Calu3 (cell line): ENCODE measurements around the gene LINGO4. TPM values are rescaled to one million over a fixed set of nuclear protein-coding genes. Genes with fewer than 3 reads are reported as not detected.

Experiments
- BruUV-seq: library from RNA; stranded (reverse); fragments of 400-500 nt; replicated peaks from 2 replicates; lab custom pipeline; 2021; lab: Mats Ljungman, UMichigan
- CTCF ChIA-PET: fragments of 300-600 bp; sonication (Branson Sonifier 250); formaldehyde crosslinking; loops from one replicate; lab custom pipeline; 2022; ENCODE audit warnings: antibody characterized with exemption; lab: Charles Lee
- DNase-seq: peaks from one replicate; pipeline ENCODE4 v3.0.0; 2022
- H3K27ac Mint-ChIP-seq: one replicate; pipeline ENCODE4 v1.8.0; 2022; ENCODE audit warnings: mixed read lengths; ENCODE audit not compliant: unreplicated experiment
- H3K27me3 Mint-ChIP-seq: one replicate; pipeline ENCODE4 v1.8.0; 2022; ENCODE audit warnings: mixed read lengths; ENCODE audit not compliant: unreplicated experiment
- H3K36me3 Mint-ChIP-seq: one replicate; pipeline ENCODE4 v1.8.0; 2022; ENCODE audit warnings: mild to moderate bottlenecking, moderate library complexity, mixed read lengths; ENCODE audit not compliant: insufficient read depth, unreplicated experiment
- H3K4me1 Mint-ChIP-seq: one replicate; pipeline ENCODE4 v1.8.0; 2022; ENCODE audit warnings: mild to moderate bottlenecking, low read depth, mixed read lengths; ENCODE audit not compliant: unreplicated experiment
- H3K4me3 Mint-ChIP-seq: one replicate; pipeline ENCODE4 v1.8.0; 2022; ENCODE audit warnings: mild to moderate bottlenecking, low read depth, moderate library complexity, mixed read lengths; ENCODE audit not compliant: unreplicated experiment
- H3K9me3 Mint-ChIP-seq: one replicate; pipeline ENCODE4 v1.8.0; 2022; ENCODE audit warnings: low read depth, mixed read lengths; ENCODE audit not compliant: unreplicated experiment
- intact Hi-C: fragments of 100-400 bp; cut with micrococcal nuclease; formaldehyde crosslinking; loops from one replicate; pipeline ENCODE4 v1.10.0; 2022; ENCODE audit not compliant: unreplicated experiment
- total RNA-seq: library from RNA; stranded (reverse); gene quantifications from 2 replicates; pipeline ENCODE4 v1.2.3, GENCODE V29; 2022
- TF ChIP-seq, protein P1 (sequence below): fragments of 200-600 bp; IDR thresholded peaks from one replicate; pipeline ENCODE4 v1.8.0; 2022; ENCODE audit warnings: antibody characterized with exemption; ENCODE audit not compliant: unreplicated experiment

The LINGO4 gene
- total RNA-seq, 1 experiment from 2014 or later: not detected

DNA sequence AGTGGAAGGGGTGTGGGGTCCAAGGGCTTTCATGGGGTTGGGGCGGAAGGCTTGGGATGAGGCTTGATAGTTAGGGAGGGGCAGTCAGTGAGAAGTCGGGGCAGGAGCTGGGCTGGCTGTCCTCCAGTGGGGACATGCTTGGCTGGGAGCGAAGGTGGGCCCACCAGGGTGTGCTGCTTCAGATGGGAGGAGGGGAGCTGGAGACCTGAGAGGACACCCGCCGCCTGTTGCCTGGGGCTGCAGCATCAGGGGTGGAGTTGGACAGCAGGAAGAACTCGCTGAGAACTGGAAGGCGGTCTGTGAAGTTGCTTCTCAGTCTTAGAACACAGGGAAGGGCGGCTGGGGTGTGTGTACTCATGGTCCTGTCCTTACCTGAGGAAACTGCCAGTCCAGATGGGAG is 46.7 kb upstream of the LINGO4 start:
- TF ChIP-seq, protein P1, sequence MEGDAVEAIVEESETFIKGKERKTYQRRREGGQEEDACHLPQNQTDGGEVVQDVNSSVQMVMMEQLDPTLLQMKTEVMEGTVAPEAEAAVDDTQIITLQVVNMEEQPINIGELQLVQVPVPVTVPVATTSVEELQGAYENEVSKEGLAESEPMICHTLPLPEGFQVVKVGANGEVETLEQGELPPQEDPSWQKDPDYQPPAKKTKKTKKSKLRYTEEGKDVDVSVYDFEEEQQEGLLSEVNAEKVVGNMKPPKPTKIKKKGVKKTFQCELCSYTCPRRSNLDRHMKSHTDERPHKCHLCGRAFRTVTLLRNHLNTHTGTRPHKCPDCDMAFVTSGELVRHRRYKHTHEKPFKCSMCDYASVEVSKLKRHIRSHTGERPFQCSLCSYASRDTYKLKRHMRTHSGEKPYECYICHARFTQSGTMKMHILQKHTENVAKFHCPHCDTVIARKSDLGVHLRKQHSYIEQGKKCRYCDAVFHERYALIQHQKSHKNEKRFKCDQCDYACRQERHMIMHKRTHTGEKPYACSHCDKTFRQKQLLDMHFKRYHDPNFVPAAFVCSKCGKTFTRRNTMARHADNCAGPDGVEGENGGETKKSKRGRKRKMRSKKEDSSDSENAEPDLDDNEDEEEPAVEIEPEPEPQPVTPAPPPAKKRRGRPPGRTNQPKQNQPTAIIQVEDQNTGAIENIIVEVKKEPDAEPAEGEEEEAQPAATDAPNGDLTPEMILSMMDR: no peak
- H3K9me3 Mint-ChIP-seq: no peaks in the 10 kb centered on the region
- H3K27ac Mint-ChIP-seq: no peak overlapping the region

DNA sequence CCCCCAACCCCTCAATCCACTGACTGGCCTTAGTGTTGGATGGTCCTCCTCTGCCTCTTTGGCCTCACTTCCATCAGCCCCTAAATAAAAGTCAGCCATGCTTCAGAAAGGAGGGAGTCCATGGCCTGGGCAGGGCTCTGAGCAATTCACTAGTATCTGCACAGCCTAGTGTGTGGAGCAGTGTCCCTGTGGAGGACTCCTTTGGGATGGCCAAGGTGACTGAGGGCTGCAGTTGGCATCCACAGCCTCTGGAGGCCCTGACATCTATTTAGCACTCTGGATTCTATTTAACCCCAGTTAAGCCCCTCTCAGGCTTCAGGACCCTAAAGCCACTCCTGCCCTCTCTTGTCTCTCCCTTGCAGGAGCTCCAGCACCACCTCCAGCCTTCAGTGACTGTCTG is 44.7 kb upstream of the LINGO4 start:
- H3K36me3 Mint-ChIP-seq: no peaks in the 10 kb centered on the region
- peaks cover 29% of the 10 kb centered on the region for H3K27me3 Mint-ChIP-seq
- peaks cover under 1% of the 10 kb centered on the region for H3K9me3 Mint-ChIP-seq
- intact Hi-C loops: no loop called here
- no TSS peak for BruUV-seq
- TF ChIP-seq, protein P1: no peak
- CTCF ChIA-PET: interaction anchor here (0.7 kb wide), 1 partner anchor 87 kb away, joined by 3 read pairs; no protein-coding TSS in a partner anchor
- no peak overlapping the region for H3K27ac Mint-ChIP-seq
- H3K4me1 Mint-ChIP-seq: peaks cover 13% of the 10 kb centered on the region
- H3K4me3 Mint-ChIP-seq: no peak overlapping the region
- DNase-seq: no peak

More for the DNA sequence above, 46.7 kb upstream of the LINGO4 start:
- Mint-ChIP-seq H3K27me3 (peaks cover 35% of the 10 kb centered on the region), H3K36me3 (no peaks in the 10 kb centered on the region), H3K4me3 (no peak overlapping the region), H3K4me1 (peaks cover under 1% of the 10 kb centered on the region)
- intact Hi-C loops: no loop called here
- no peak for DNase-seq
- CTCF ChIA-PET: no interaction called here
- no TSS peak for BruUV-seq

DNA sequence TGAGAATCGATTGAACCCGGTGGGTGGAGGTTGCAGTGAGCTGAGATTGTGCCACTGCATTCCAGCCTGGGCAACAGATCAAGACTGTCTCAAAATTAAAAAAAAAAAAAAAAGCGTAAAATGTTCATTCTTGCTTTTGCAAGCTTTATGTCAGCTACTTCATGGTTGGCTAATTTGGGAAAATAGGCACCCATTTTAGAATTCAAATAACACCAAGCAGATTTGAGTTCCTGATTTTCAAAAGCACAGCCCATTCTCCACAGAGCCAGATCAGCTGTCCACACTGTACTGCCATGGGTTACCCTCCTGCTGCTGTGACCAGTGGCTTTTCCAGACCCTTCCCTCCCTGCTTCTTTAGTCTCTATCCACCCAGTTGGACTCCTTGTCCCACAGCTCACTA is 43.9 kb upstream of the LINGO4 start:
- BruUV-seq: no TSS peak
- intact Hi-C loops: no loop called here
- CTCF ChIA-PET: interaction anchor here (0.7 kb wide), 1 partner anchor 86 kb away, joined by 3 read pairs; no protein-coding TSS in a partner anchor
- Mint-ChIP-seq H3K4me3 (no peak overlapping the region), H3K27ac (no peak overlapping the region), H3K9me3 (peaks cover 3% of the 10 kb centered on the region), H3K4me1 (peaks cover 13% of the 10 kb centered on the region), H3K36me3 (no peaks in the 10 kb centered on the region), H3K27me3 (peaks cover 29% of the 10 kb centered on the region)
- no peak for DNase-seq
- TF ChIP-seq, protein P1: no peak

DNA sequence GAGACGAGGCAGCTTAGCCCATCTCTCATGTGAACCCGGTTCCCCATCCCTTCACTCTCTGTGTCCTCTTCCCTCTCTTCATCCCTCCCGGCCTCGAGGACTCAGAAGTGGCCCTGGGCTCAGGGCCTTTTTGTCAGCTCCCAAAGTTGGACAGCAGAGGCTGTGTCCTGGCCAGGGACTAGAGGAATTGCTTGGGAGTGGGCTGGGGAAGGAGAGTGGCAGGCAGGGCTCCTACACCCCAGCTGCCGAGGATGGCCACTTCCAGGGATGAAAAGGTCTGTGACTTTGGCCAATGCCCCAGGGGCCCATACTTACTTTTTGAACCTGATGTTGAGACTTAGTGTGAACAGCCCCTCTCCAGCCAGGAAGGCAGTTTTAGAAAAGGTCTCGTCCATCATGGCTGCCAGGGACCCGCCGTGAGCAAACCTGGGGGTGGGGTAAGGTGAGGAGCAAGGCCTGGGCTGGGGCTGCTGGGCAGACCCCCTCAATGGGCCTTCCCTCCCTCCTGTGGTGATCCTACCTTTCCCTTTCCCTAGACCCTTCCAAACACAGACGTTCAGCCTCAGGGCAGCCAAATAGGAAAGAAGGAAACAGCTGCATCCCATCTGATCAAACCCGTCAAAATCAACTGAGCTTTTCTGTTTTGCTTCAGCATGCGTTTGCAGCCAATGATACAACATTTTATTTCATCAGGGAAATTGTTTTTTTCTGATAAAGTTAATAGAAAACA is 42.8 kb upstream of the LINGO4 start:
- no peak for DNase-seq
- BruUV-seq: no TSS peak
- TF ChIP-seq, protein P1: no peak
- Mint-ChIP-seq H3K27me3 (peaks cover 29% of the 10 kb centered on the region), H3K4me3 (no peak overlapping the region), H3K36me3 (no peaks in the 10 kb centered on the region), H3K27ac (no peak overlapping the region), H3K4me1 (peaks cover 13% of the 10 kb centered on the region), H3K9me3 (peaks cover 3% of the 10 kb centered on the region)
- intact Hi-C loops: no loop called here
- CTCF ChIA-PET: no interaction called here
